ENCODE measurements around the gene ASGR1.

The ASGR1 gene

GRCh38 chr17:7216242-7217112, 37.3 kb upstream of the ASGR1 start:
- DNase-seq (ENCODE audit: low read depth): no peak

DNA sequence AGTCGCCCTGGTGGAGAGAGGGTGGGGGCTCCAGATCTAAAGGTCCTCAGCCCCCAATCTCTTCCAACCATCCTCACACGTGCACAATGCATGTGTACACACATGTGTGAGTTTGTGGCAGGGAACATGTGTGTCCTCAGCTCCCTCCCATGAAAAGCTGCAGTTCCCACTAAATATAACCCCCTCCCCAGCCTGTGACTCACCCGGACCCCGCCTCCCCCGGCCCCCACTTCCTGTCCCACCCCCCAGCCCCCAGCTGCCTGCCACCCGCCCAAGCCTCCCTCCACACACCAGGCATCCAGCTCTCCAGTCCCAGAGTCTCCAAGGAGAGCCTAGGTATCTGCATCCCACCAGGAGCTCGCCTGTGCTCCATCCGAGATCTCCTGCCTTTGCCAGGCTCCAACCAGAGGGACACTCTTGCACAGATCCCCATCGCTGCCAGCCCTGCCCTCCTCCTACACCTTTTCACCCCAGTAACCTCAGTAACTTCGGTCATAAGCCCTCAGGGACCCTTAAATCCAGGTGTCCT, 36.5 kb upstream of the ASGR1 start:
- DNase-seq (ENCODE audit: low read depth): no peak

- DNase-seq (ENCODE audit: low read depth): no peak
These were observed 36.0 kb upstream of the ASGR1 start for GRCh38 chr17:7215136-7215638.

DNA sequence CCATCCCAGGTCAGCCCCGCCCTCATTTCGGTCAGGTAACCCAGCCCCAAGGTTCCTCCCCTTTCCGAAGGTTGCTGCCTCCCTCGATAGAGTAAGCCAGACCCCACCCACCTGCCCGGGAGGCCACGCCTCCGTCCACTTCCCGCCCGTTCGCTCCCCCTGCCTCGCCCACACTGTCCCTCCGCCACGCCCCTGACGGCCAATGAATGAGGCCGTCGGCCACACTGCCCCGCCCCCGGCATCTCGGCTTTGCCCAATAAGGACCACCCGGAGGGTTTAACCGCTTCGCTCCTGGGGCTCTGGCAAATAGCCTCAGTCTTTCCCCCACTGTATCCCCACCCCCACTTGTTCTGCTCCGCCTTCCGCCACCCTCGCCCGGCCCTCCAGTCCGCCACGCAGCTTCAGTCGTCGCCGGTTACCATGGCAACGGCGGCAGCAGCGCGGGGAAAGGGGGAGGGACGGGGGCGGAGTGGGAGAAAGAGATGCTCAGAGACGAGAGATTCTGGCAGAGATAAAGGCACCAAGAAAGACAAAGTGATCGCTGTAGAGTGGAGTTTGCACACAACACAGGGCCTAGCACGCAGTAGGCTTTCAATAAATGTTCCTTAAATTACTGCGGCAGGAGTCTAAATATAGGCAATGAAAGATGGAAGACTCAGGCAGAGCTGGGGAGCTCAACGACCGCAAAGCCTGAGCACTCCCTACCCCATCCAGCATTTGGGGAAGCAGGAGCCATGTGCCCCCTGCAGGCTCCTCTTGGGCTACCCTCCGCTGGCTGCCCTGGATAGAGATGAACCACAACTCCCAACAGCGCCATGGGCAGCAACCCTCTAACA, 35.3 kb upstream of the ASGR1 start:
- DNase-seq (ENCODE audit: low read depth): peak; percentile 97

- peak; percentile 52 for DNase-seq (ENCODE audit: low read depth)
These were observed 34.7 kb upstream of the ASGR1 start for GRCh38 chr17:7213895-7214299.

DNA sequence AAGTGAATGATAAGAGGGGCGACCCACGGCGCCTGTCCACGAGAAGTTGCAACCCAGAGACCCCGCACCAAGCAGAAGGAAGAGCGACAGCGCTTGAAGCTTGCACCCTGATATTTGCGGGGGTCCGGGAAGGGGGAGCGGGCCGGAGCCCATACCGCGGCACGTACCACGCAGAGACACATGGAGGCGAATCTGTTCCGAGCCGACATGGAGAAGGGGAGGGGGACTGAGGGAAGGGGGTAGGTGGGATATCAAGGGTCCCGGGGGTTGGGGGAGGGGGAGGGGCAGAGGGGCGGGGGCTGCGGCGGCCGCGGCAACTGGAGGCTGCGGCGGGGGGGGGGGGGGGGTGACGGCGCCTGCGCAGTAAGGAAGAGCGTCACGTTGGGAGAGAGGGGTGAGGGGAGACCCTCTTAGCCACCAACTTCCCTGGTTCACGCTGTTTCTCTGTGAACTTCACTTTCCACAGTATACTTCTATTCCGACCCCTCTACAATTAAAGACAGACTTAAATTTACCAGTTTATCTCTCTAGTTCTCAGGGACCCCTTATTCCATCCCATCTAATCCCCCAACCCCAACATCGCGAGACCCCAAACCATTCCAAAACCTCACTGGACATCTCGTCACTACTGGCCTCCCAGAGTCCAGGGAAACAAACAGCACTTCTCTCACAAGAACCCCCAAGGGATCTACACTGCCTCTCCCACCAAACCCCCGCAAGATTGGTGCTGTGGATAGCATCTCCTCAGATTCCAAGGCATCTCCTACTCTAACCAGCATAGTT, 32.5 kb upstream of the ASGR1 start:
- DNase-seq (ENCODE audit: low read depth): no peak

- no peak for DNase-seq (ENCODE audit: low read depth)
These were observed 29.7 kb upstream of the ASGR1 start for GRCh38 chr17:7208754-7209460.

GRCh38 chr17:7208027-7208571, 28.9 kb upstream of the ASGR1 start:
- DNase-seq (ENCODE audit: low read depth): no peak

DNA sequence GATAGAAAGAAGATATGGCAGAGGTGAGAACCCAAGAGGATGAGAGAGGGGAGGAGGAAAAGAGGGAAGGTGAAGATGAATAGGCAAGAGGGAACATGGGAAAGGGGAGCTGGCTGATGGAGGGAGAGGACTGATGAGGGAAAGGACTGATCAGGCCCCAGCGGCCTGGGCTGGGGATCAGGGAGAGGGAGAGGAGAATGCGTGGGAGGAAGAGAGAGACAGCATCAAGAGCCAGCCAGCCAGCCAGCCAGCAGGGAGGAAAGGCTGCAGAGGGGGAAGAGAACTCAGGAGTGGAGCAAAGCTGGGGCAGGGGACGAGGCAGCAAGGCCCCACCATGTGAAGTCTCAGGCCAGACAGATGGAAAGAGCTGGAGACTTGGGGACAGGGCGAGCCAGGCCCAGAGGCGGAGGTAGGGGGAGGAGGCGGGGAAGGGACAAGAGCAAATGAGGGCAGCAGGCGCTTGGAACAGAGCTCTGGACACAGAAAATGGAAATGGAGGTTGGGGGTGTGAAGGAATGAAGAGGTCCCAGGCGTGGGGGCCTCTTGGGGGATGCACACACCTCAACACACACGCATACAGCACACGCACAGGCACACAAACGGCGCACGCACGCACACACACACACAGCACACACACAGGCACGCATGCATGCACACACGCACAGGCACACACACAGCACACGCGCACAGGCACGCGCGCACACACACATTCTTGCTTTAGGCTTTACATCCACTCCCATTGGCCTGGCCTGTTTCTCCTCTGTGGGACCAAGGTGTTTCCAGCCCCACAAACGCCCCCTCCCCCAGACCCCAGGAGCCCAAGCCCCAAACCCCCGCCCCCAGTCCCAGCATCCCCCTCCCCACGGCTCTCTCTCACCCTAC, 28.2 kb upstream of the ASGR1 start:
- DNase-seq (ENCODE audit: low read depth): no peak

DNA sequence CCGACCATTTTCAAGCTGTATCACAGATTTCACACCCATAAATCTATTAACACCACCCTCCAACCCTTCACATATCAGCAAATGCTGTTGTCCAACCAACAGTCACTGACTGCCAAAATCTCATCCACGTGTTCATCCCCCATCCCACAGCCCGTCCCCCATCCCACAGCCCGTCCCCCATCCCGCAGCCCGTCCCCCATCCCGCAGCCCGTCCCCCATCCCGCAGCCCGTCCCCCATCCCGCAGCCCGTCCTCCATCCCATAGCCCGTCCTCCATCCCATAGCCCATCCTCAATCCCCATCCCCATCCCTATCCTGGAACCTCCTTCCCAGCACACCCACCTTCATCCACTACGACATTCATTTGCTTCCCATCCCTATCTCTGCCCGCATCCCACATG, 26.4 kb upstream of the ASGR1 start:
- no peak for DNase-seq (ENCODE audit: low read depth)

DNA sequence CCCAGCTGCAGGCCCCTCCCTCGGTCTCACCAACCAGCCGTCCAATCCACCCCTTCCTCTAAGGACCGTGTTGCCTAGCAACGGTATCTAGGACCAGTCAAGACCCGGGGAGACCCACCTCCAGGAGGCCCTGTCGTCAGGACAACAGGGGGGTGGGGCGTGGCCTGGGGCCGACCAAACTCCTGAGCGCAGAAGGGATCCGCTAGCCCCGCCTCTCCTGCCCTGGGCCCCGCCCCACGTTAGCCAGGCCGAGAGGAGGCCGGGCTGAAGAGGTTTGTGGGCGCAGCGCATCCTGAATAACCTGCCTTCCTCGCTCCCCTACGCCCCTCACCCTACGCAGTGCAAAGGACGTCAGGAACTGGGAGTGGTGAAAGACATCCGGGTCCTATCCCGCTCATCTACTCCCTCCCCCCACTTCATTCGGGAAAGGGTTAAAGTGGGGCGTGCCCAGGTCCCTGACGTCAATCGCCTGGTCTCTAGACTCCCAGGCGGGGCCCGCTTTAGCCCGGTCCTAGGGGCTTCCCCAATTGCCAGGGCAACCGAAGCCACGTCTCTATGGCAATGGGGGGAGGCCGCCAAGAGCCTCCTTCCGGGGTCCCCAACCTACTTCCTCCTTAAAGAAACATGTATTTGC, 25.8 kb upstream of the ASGR1 start:
- DNase-seq (ENCODE audit: low read depth): peak; percentile 89

DNA sequence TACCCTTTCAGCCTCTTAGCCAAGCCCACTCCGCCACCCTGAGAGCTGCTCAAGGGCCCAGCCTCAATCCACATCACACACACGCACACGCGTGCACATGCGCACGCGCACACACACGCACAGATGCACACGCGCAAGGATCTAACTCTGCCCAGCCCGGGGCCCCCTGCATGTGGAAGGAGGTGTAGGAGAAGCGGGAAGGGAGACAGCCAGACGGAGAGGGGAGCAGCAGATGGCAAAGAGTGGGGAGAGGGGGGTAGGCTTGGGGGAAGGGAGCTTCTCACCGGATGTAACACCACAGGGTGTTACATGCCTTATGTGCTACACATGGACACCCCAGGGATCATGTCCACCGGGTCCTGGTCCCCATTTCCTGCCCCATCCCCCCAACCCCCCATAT, 25.2 kb upstream of the ASGR1 start:
- no peak for DNase-seq (ENCODE audit: low read depth)

- no peak for DNase-seq (ENCODE audit: low read depth)
These were observed 24.2 kb upstream of the ASGR1 start for GRCh38 chr17:7203391-7203790.

- DNase-seq (ENCODE audit: low read depth): no peak
These were observed 17.7 kb upstream of the ASGR1 start for GRCh38 chr17:7196651-7197401.

DNA sequence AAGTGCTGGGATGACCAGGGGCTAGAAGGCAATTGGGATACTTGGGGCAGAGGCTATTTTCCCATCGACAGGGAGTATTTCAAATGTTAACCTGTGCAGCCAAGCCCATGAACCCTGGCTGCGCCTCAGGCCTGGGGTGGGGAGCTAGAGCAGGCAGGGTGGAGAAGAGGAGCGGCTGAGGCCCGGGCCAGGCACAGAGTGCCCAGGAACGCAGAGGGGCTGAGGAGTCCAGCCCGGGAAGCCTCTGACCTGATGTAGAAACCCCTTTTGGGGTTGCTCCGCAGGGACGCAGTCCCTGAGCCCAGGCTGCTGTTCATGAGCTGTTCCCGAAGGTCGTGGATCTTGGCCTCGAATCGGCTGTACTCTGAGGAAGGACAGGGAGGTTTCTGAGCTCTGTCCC, 16.8 kb upstream of the ASGR1 start:
- no peak for DNase-seq (ENCODE audit: low read depth)

DNA sequence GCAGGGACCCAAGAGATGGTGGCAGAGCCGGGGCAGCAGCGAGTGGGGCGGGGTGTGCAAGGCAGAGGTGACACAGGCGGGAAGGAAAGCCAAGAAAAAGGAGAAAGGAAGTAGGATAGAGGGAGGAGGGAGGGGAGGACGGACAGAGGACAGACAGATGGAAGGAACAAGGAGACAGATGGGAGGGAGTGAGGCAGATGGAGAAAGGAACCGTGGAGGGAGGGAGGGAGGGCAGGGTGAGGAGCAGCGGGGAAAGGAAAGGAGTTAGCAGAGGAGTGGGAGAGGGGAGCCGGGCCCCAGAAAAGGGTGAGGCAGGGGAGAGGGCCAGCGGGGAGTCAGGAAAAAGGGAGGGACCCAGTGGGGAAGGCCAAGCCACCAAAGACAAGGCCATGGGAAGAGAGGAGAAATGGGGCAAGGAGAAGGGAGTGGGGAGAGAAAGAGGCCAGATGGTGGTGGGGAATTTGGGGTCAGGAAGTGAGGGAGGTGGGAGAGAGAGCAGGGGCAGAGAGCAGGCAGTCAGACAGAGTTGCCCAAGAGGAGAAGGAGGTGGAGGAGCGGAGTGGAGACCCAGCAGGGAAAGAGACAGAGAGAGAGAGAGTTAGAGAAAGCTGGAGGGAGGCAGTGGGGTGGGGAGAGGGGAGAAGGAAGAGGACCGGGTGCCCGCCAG, 13.2 kb upstream of the ASGR1 start:
- DNase-seq (ENCODE audit: low read depth): no peak

GRCh38 chr17:7191571-7192270, 12.6 kb upstream of the ASGR1 start:
- DNase-seq (ENCODE audit: low read depth): no peak

GRCh38 chr17:7191069-7191468, 11.9 kb upstream of the ASGR1 start:
- DNase-seq (ENCODE audit: low read depth): no peak

Data from activated T-helper 1 cell treated with Interleukin-2 at 50 U/mL for 16 hours (primary cell).